Prostate gland (tissue), 2 donors: Measurements from ENCODE around the gene IL1RAPL2.

Source experiments
- CTCF ChIP-seq, 4 experiments: fragments of 200-600 bp in 2 of 4; fragments of 450-650 bp in 2 of 4; sonication (generic) in 2 of 4; IDR thresholded peaks; 1 replicate in 3 of 4; 2 replicates in 1 of 4; pipeline ENCODE4 v1.5.1; 2016 to 2019; ENCODE audit warnings: antibody characterized with exemption in 4 of 4, mild to moderate bottlenecking in 2 of 4, moderate library complexity in 2 of 4
- POLR2A ChIP-seq: fragments of 450-650 bp; IDR thresholded peaks from one replicate; pipeline ENCODE4 v1.6.1; 2016; ENCODE audit warnings: antibody characterized with exemption, mild to moderate bottlenecking
- POLR2AphosphoS5 ChIP-seq: sonication (generic); formaldehyde crosslinking; IDR thresholded peaks from one replicate; pipeline ENCODE4 v1.6.1; 2017; ENCODE audit warnings: antibody characterized with exemption

DNA sequence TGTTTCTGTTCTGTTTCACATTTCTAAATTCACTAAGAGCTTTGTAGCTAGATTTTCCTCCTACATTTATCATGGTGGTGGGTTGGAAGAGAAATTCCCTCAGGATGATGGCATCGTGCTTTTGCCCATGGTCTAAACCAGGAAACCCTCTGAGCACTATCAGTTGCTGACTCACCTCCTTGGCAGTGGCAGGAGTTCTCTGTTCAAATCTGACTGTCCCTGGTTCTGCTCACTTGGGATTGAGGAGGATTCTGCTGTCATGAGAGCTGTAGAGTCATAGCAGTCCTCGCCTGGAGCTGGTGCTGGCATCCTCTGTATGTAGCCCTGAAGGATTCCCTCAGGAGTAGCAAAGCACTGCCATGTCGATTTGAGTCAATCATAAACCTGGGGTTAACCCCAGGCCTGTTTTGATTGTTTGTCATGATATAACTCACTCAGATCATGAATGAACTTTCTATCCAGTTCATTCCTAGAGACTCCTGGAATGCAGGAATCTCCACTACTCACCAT is 645.1 kb downstream of the IL1RAPL2 start:
- TF ChIP-seq CTCF (IDR thresholded peaks at IDR 0.05) = no peak
- no peak for TF ChIP-seq POLR2A
- no peak for TF ChIP-seq POLR2AphosphoS5
